Measurements from ENCODE around the gene NKAIN4. TPM values are rescaled to one million over a fixed set of nuclear protein-coding genes. Genes with fewer than 3 reads are reported as not detected.

NKAIN4 gene
- total RNA-seq, 3 donors from 2014 or later: 1.6 TPM; not detected in 2

DNA sequence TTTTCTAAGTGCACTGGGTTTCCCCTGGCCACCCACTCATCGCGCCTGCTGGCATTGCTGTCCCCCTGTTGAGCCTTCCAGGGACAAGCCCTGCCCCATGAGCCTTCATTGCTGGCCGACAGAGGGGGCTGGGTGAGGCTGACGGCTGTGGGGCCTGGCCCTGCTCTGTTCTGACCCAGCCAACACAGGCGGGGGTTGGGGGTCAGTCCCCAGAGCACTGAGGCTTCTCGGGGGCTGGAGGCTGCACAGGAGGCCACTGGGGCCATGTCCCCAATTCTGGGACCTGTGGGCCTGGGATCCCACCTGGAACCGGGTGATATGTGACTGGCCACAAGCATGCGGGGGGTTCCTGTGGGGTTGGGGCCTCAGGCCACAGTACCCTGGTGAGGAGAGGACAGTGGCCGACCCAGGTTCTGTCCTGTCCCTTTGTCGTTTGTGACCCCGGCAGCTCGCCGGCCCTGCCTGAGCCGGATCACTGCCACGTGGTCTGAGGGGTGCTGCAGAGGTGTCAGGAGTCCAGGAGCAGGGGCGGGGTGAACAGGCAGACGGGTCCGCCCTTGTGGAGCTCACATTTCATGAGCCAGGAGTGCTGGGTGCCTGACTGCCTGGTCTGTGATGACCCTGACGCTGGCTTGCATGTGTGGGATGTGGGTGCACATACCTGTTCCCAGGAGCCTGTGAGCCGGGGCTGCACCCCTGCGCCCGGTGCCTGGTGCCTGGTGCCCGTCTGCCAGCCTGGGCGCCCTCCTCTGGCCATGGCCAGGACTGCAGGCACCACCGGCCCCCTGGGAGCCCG, 36.6 kb upstream of the NKAIN4 start:
- no peaks in the 10 kb centered on the region for H3K9me3 ChIP-seq
- TF ChIP-seq, protein P1, sequence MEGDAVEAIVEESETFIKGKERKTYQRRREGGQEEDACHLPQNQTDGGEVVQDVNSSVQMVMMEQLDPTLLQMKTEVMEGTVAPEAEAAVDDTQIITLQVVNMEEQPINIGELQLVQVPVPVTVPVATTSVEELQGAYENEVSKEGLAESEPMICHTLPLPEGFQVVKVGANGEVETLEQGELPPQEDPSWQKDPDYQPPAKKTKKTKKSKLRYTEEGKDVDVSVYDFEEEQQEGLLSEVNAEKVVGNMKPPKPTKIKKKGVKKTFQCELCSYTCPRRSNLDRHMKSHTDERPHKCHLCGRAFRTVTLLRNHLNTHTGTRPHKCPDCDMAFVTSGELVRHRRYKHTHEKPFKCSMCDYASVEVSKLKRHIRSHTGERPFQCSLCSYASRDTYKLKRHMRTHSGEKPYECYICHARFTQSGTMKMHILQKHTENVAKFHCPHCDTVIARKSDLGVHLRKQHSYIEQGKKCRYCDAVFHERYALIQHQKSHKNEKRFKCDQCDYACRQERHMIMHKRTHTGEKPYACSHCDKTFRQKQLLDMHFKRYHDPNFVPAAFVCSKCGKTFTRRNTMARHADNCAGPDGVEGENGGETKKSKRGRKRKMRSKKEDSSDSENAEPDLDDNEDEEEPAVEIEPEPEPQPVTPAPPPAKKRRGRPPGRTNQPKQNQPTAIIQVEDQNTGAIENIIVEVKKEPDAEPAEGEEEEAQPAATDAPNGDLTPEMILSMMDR (IDR thresholded peaks at IDR 0.05): peak; percentile 75
- ATAC-seq (peak; percentile 72), DNase-seq (peak in 2 of 3 donors; percentile 64 to 73)
- H3K36me3 ChIP-seq (ENCODE audit: low read depth): no peaks in the 10 kb centered on the region
- no peak overlapping the region for H3K4me3 ChIP-seq
- H3K4me1 ChIP-seq (ENCODE audit: low read depth): no peaks in the 10 kb centered on the region
- intact Hi-C loops (cut with DNase I, micrococcal nuclease): no loop called here

DNA sequence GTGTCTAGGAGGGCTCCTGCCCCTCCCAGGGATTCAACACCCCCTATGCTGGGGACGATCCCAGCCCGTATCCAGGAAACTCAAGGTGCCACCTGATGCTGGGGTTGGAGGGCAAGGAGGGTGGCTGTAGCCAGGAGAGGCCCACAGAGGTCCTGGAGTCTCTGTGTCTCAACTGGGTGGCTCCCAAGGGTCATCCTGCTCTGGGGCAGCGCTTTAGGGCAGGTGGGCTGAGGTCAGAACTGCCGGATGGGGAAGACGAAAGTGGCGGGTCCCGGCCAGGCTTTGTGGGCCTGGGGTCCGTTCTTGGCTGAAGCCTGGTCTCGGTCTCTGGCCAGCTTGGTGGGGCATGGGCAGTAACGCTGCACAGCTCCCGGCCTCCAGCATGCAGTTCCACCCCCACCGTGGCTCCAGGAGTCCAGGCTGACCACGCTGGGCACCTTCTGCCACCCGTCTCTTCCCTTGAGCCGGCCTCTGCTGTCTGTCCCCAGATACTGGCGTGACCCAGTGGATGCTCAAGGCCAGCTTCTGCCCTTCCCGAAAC, 35.9 kb upstream of the NKAIN4 start:
- no peaks in the 10 kb centered on the region for H3K4me1 ChIP-seq (ENCODE audit: low read depth)
- no peaks in the 10 kb centered on the region for H3K9me3 ChIP-seq
- H3K4me3 ChIP-seq: no peak overlapping the region
- ATAC-seq: no peak
- TF ChIP-seq, protein P1 (IDR thresholded peaks at IDR 0.05): no peak
- intact Hi-C loops (cut with DNase I, micrococcal nuclease): no loop called here
- no peak for DNase-seq
- no peaks in the 10 kb centered on the region for H3K36me3 ChIP-seq (ENCODE audit: low read depth)

- H3K9me3 ChIP-seq: no peaks in the 10 kb centered on the region
- no peak for ATAC-seq
- no peak for DNase-seq
- H3K36me3 ChIP-seq (ENCODE audit: low read depth): no peaks in the 10 kb centered on the region
- H3K4me3 ChIP-seq: no peak overlapping the region
- no peaks in the 10 kb centered on the region for H3K4me1 ChIP-seq (ENCODE audit: low read depth)
- intact Hi-C loops (cut with DNase I, micrococcal nuclease): no loop called here
- TF ChIP-seq, protein P1 (IDR thresholded peaks at IDR 0.05): no peak
Observed at GRCh38 chr20:63289311-63290135, 35.3 kb upstream of the NKAIN4 start.

- ATAC-seq (no peak), DNase-seq (no peak)
- intact Hi-C loops (cut with DNase I, micrococcal nuclease): no loop called here
- no peak overlapping the region for H3K4me3 ChIP-seq
- no peaks in the 10 kb centered on the region for H3K9me3 ChIP-seq
- H3K4me1 ChIP-seq (ENCODE audit: low read depth): no peaks in the 10 kb centered on the region
- H3K36me3 ChIP-seq (ENCODE audit: low read depth): no peaks in the 10 kb centered on the region
- TF ChIP-seq, protein P1 (IDR thresholded peaks at IDR 0.05): no peak
Observed at GRCh38 chr20:63288581-63289251, 34.5 kb upstream of the NKAIN4 start.

Measured in mucosa of descending colon (tissue), 3 donors.